IPS DF 6.9 (cell line): ENCODE measurements around the gene TBC1D19.

Experiments
- DNase-seq: peaks from one replicate; pipeline ENCODE4 v3.0.0-alpha.2; 2013; ENCODE audit warnings: low read depth, low spot score
- H3K27ac ChIP-seq: one replicate; pipeline ENCODE4 v1.5.1; 2013; ENCODE audit warnings: low read length, control low read depth
- H3K27me3 ChIP-seq: 2 replicates; pipeline ENCODE4 v1.6.1; 2013; ENCODE audit warnings: mild to moderate bottlenecking, low read length; ENCODE audit not compliant: control insufficient read depth, insufficient read depth
- H3K36me3 ChIP-seq: 2 replicates; pipeline ENCODE4 v1.6.1; 2013; ENCODE audit warnings: low read length; ENCODE audit not compliant: control insufficient read depth, insufficient read depth
- H3K4me1 ChIP-seq: 2 replicates; pipeline ENCODE4 v1.6.1; 2013; ENCODE audit warnings: low read length; ENCODE audit not compliant: control insufficient read depth, insufficient read depth
- H3K4me3 ChIP-seq: 2 replicates; pipeline ENCODE4 v1.5.1; 2013; ENCODE audit warnings: mild to moderate bottlenecking, low read length
- H3K9me3 ChIP-seq: 2 replicates; pipeline ENCODE4 v1.6.1; 2013; ENCODE audit warnings: low read length, inconsistent platforms; ENCODE audit not compliant: control insufficient read depth, insufficient read depth
- WGBS: extraction: QIAGEN DNeasy Blood & Tissue Kit; methylation state at CpG from one replicate; pipeline ENCODE4 v1.1.7; 2013; ENCODE audit warnings: mixed read lengths, missing lambda C conversion rate; ENCODE audit not compliant: insufficient read length, insufficient coverage; 5-methylcytosine and 5-hydroxymethylcytosine counted together

Gene TBC1D19

GRCh38 chr4:26765515-26765914 is 181.6 kb downstream of the TBC1D19 start:
- H3K4me1 ChIP-seq: no peaks in the 10 kb centered on the region
- no CpG with 5 or more reads among the region's 3 CpGs for WGBS
- H3K27me3 ChIP-seq: no peaks in the 10 kb centered on the region

GRCh38 chr4:26766141-26766540 is 182.3 kb downstream of the TBC1D19 start:
- H3K4me1 ChIP-seq: no peaks in the 10 kb centered on the region
- no peak overlapping the region for H3K27ac ChIP-seq
- H3K36me3 ChIP-seq: no peaks in the 10 kb centered on the region
- no peaks in the 10 kb centered on the region for H3K27me3 ChIP-seq
- no peak overlapping the region for H3K4me3 ChIP-seq
- DNase-seq: no peak
- no peaks in the 10 kb centered on the region for H3K9me3 ChIP-seq
- WGBS: no CpG with 5 or more reads among the region's 2 CpGs

More at GRCh38 chr4:26765515-26765914, 181.6 kb downstream of the TBC1D19 start:
- Histone ChIP-seq H3K36me3 (no peaks in the 10 kb centered on the region), H3K27ac (no peak overlapping the region), H3K4me3 (no peak overlapping the region), H3K9me3 (no peaks in the 10 kb centered on the region)
- no peak for DNase-seq

GRCh38 chr4:26772096-26772873 is 188.4 kb downstream of the TBC1D19 start:
- Histone ChIP-seq H3K27me3 (no peaks in the 10 kb centered on the region), H3K36me3 (no peaks in the 10 kb centered on the region), H3K4me3 (no peak overlapping the region), H3K4me1 (no peaks in the 10 kb centered on the region; the same call in 1 of the 2 replicates), H3K9me3 (no peaks in the 10 kb centered on the region), H3K27ac (no peak overlapping the region)
- DNase-seq: no peak
- WGBS: no CpG with 5 or more reads among the region's 5 CpGs

GRCh38 chr4:26779224-26779623 is 195.3 kb downstream of the TBC1D19 start:
- H3K9me3 ChIP-seq: no peaks in the 10 kb centered on the region
- H3K27ac ChIP-seq: no peak overlapping the region
- H3K36me3 ChIP-seq: no peaks in the 10 kb centered on the region
- H3K4me3 ChIP-seq: no peak overlapping the region
- WGBS: no CpG with 5 or more reads among the region's 2 CpGs
- no peaks in the 10 kb centered on the region for H3K4me1 ChIP-seq
- H3K27me3 ChIP-seq: no peaks in the 10 kb centered on the region; the same call in 1 of the 2 replicates
- DNase-seq: no peak

- H3K36me3 ChIP-seq: no peaks in the 10 kb centered on the region
- no peaks in the 10 kb centered on the region for H3K9me3 ChIP-seq
- WGBS: no CpG with 5 or more reads among the region's 2 CpGs
Measured at GRCh38 chr4:26779674-26780073, 195.8 kb downstream of the TBC1D19 start.

DNA sequence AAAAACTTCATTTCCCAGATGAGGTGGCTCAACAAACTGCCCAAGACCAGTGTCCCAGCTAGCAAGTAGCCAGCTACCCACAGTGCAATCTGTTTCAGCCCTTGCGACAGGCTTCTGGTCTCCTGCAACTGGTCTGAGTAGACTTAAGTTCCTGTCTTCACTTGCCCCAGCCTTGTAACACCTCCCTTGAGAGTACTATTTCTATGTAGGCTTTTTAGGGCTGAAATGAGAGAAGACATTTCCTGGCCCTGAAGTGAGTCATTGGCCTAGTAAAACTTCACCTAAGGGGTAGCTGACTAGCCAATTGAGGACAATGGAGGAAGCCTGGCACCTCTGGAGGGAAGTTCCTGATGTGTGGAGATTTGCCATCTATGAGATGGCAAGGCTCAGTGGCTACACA is 196.7 kb downstream of the TBC1D19 start:
- no peaks in the 10 kb centered on the region for H3K9me3 ChIP-seq
- H3K4me1 ChIP-seq: no peaks in the 10 kb centered on the region
- no CpG with 5 or more reads among the region's 1 CpG for WGBS
- no peaks in the 10 kb centered on the region; the same call in 1 of the 2 replicates for H3K27me3 ChIP-seq
- H3K27ac ChIP-seq: no peak overlapping the region
- H3K36me3 ChIP-seq: no peaks in the 10 kb centered on the region
- H3K4me3 ChIP-seq: no peak overlapping the region
- DNase-seq: no peak

More at GRCh38 chr4:26779674-26780073, 195.8 kb downstream of the TBC1D19 start:
- Histone ChIP-seq H3K4me3 (no peak overlapping the region), H3K27ac (no peak overlapping the region), H3K27me3 (no peaks in the 10 kb centered on the region; the same call in 1 of the 2 replicates), H3K4me1 (no peaks in the 10 kb centered on the region)
- no peak for DNase-seq

DNA sequence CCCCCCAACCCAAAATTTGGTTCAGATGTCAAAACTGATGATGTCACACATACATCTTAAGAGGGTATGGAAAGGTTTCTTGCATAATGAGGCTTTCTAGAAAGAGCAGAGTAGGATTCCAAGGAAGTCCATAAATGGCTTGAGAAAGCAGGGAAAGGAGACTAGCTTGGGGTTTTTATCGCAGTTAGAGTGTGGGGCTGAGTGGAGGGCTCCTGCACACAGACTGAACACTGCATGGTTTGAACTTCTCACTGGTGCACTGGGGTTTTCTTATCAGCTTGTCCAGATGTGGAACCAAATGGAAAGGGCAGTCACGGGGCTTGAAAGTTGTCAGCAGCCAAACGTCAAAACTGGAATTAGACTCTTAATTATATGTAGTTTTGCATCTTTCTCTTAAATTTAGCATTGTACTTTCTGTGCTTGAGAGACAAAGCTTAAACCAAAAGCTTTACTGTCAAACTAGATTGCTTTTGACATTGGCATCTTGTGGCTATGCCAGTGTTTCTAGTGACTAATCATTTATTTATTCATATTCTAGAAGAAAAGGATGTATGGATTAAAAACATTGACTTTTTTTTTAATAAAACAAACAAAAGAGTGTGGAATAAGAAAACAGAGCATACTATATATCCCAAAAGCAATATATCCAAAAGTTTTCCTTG is 198.4 kb downstream of the TBC1D19 start:
- Histone ChIP-seq H3K27ac (no peak overlapping the region), H3K4me1 (no peaks in the 10 kb centered on the region), H3K9me3 (no peaks in the 10 kb centered on the region), H3K36me3 (no peaks in the 10 kb centered on the region), H3K27me3 (no peaks in the 10 kb centered on the region; the same call in 1 of the 2 replicates), H3K4me3 (no peak overlapping the region)
- no peak for DNase-seq
- no CpG with 5 or more reads among the region's 3 CpGs for WGBS

- H3K36me3 ChIP-seq: no peaks in the 10 kb centered on the region
- no peaks in the 10 kb centered on the region for H3K4me1 ChIP-seq
- no peak for DNase-seq
- H3K27ac ChIP-seq: no peak overlapping the region
- H3K27me3 ChIP-seq: no peaks in the 10 kb centered on the region; the same call in 1 of the 2 replicates
- WGBS: no CpG with 5 or more reads among the region's 5 CpGs
- no peak overlapping the region for H3K4me3 ChIP-seq
- no peaks in the 10 kb centered on the region for H3K9me3 ChIP-seq
Measured at GRCh38 chr4:26782830-26783202, 198.9 kb downstream of the TBC1D19 start.

DNA sequence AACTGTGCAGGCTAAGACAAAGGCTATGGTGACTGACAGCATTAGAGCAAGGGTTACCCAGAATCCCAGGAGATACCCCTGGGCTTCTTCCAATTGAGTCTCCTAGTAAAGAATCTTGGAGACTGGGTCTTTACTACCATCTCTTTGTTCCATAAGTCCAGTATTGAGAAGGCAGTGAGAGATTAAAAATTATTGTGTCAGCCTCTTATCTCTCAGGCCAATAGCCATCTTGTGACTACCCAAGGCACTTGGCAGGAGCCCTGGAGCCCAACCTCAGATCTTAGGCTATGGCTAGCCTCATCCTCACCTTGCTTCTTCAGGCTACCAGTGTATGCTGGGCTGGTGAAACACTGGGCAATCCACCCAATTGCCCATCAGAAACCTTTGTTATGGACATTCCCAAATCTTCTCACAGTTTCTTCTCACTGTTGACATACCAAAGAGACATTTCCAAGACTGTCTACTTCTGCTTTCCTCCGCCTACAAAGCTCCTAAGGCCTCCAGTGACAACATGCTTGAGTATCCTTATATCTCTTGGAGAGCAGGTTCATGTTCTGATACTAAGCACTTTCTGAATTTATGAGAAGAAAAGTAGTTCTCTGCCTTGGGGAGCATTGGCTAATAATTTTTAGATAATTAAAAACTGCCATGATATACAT is 200.5 kb downstream of the TBC1D19 start:
- Histone ChIP-seq H3K9me3 (no peaks in the 10 kb centered on the region), H3K36me3 (no peaks in the 10 kb centered on the region), H3K27ac (no peak overlapping the region), H3K4me3 (no peak overlapping the region), H3K27me3 (no peaks in the 10 kb centered on the region; the same call in 1 of the 2 replicates), H3K4me1 (no peaks in the 10 kb centered on the region)
- WGBS: no CpG with 5 or more reads among the region's 1 CpG
- DNase-seq: no peak

- Histone ChIP-seq H3K9me3 (no peaks in the 10 kb centered on the region), H3K27me3 (no peaks in the 10 kb centered on the region), H3K4me3 (no peak overlapping the region), H3K4me1 (no peaks in the 10 kb centered on the region), H3K27ac (no peak overlapping the region), H3K36me3 (no peaks in the 10 kb centered on the region)
- no peak for DNase-seq
- WGBS: no CpG with 5 or more reads among the region's 4 CpGs
Measured at GRCh38 chr4:26785312-26785711, 201.4 kb downstream of the TBC1D19 start.
